SK-N-SH (cell line): ENCODE measurements around the gene TCEA3. TPM values are rescaled to one million over a fixed set of nuclear protein-coding genes. Genes with fewer than 3 reads are reported as not detected.
A peak's percentile ranks its signal among the peaks of the same experiment; 100 is the strongest.

ENCODE experiments used
- CTCF ChIA-PET: fragments of 300-600, 350-600 bp; formaldehyde crosslinking; extraction: SDS; loops from one replicate; lab custom pipeline; 2021; lab: Yijun Ruan, JAX
- POLR2A ChIA-PET: fragments of 350-600 bp; sonication (Branson Sonifier 250); formaldehyde crosslinking; extraction: SDS; loops from one replicate; lab custom pipeline; 2020; ENCODE audit warnings: antibody characterized with exemption, inconsistent platforms; lab: Yijun Ruan, JAX
- DNase-seq: peaks from one replicate; pipeline ENCODE4 v3.0.0; 2012
- H2AFZ ChIP-seq: fragments of 200-600 bp; sonication (generic); 2 replicates; pipeline ENCODE4 v1.8.1; 2016; ENCODE audit warnings: antibody characterized with exemption, mild to moderate bottlenecking, low read depth
- H3F3A ChIP-seq: fragments of 200-600 bp; sonication (generic); replicated peaks from 2 replicates; pipeline ENCODE3; 2016; ENCODE audit warnings: antibody characterized with exemption, mild to moderate bottlenecking; ENCODE audit not compliant: insufficient read depth
- H3K27ac ChIP-seq, 2 experiments: fragments of 200-500 bp in 1 of 2; fragments of 200-600 bp in 1 of 2; sonication (Bioruptor generic) in 1 of 2; sonication (generic), shearing (Covaris generic) in 1 of 2; 2 replicates each; pipeline versions ENCODE4 v1.5.1 to v1.6.1; 2014 to 2016; ENCODE audit warnings: low read depth in 2 of 2, inconsistent platforms in 1 of 2, low read length in 1 of 2, mild to moderate bottlenecking in 1 of 2, mixed read lengths in 1 of 2
- H3K27me3 ChIP-seq: fragments of 200-600 bp; sonication (generic), shearing (Covaris generic); 2 replicates; pipeline ENCODE4 v1.6.1; 2016; ENCODE audit warnings: mixed run types; ENCODE audit not compliant: insufficient read depth
- H3K36me3 ChIP-seq, 2 experiments: fragments of 200-500 bp in 1 of 2; fragments of 200-600 bp in 1 of 2; sonication (Bioruptor generic) in 1 of 2; sonication (generic) in 1 of 2; replicated peaks in 1 of 2; 2 replicates each; pipeline versions ENCODE3 to v1.5.1; 2014 to 2016; ENCODE audit warnings: low read length in 1 of 2, mild to moderate bottlenecking in 1 of 2; ENCODE audit not compliant: insufficient read depth in 2 of 2, control insufficient read depth in 1 of 2
- H3K4me1 ChIP-seq, 2 experiments: fragments of 200-500 bp in 1 of 2; fragments of 200-600 bp in 1 of 2; sonication (Bioruptor generic) in 1 of 2; sonication (generic), shearing (Covaris generic) in 1 of 2; 2 replicates each; pipeline versions ENCODE4 v1.5.1 to v1.6.1; 2014 to 2016; ENCODE audit warnings: low read depth in 1 of 2, low read length in 1 of 2, mixed run types in 1 of 2; ENCODE audit not compliant: insufficient read depth in 2 of 2, control insufficient read depth in 1 of 2
- H3K4me2 ChIP-seq: fragments of 200-600 bp; sonication (generic), shearing (Covaris generic); 2 replicates; pipeline ENCODE4 v1.6.1; 2017; ENCODE audit warnings: mixed run types
- H3K4me3 ChIP-seq, 2 experiments: fragments of 200-500 bp in 1 of 2; fragments of 200-600 bp in 1 of 2; sonication (Bioruptor generic) in 1 of 2; sonication (generic), shearing (Covaris generic) in 1 of 2; 2 replicates each; pipeline versions ENCODE4 v1.5.1 to v1.8.1; 2014 to 2016; ENCODE audit warnings: low read depth in 2 of 2, inconsistent platforms in 1 of 2, low read length in 1 of 2, mild to moderate bottlenecking in 1 of 2, mixed read lengths in 1 of 2, moderate library complexity in 1 of 2
- H3K79me2 ChIP-seq: fragments of 200-600 bp; sonication (generic); 2 replicates; pipeline ENCODE4 v1.8.1; 2017; ENCODE audit warnings: mild to moderate bottlenecking; ENCODE audit not compliant: insufficient read depth
- H3K9ac ChIP-seq: fragments of 200-600 bp; sonication (generic); 2 replicates; pipeline ENCODE4 v1.6.1; 2017; ENCODE audit warnings: mixed run types
- H3K9me2 ChIP-seq: fragments of 200-600 bp; sonication (generic); 2 replicates; pipeline ENCODE4 v1.6.1; 2017; ENCODE audit warnings: mixed run types
- H3K9me3 ChIP-seq: fragments of 200-600 bp; sonication (generic); 2 replicates; pipeline ENCODE4 v1.6.1; 2017; ENCODE audit warnings: mixed run types, mild to moderate bottlenecking, moderate library complexity
- H4K20me1 ChIP-seq: fragments of 200-600 bp; sonication (generic); 2 replicates; pipeline ENCODE4 v1.6.1; 2017; ENCODE audit warnings: mild to moderate bottlenecking, mixed run types; ENCODE audit not compliant: insufficient read depth
- ELF1 ChIP-seq: IDR thresholded peaks from 2 replicates; pipeline ENCODE4 v1.4.0; 2012
- EP300 ChIP-seq, 2 experiments: IDR thresholded peaks; 2 replicates each; pipeline versions ENCODE4 v1.4.0 to v1.6.1; 2012; ENCODE audit warnings: borderline replicate concordance in 1 of 2, low read depth in 1 of 2, low read length in 1 of 2
- FOSL2 ChIP-seq: IDR thresholded peaks from 2 replicates; pipeline ENCODE4 v1.4.0; 2012; ENCODE audit warnings: low read depth, mild to moderate bottlenecking, moderate library complexity, borderline replicate concordance
- FOXM1 ChIP-seq: IDR thresholded peaks from 2 replicates; pipeline ENCODE4 v1.4.0; 2012; ENCODE audit warnings: low read depth, mild to moderate bottlenecking
- GABPA ChIP-seq: IDR thresholded peaks from 2 replicates; pipeline ENCODE4 v1.4.0; 2012; ENCODE audit warnings: low read depth, mild to moderate bottlenecking
- GATA2 ChIP-seq: sonication (generic); formaldehyde crosslinking; IDR thresholded peaks from 2 replicates; pipeline ENCODE4 v1.5.0; 2020; ENCODE audit warnings: mild to moderate bottlenecking, missing genetic modification reagents
- JUND ChIP-seq: IDR thresholded peaks from 2 replicates; pipeline ENCODE4 v1.4.0; 2012
- MEF2A ChIP-seq: IDR thresholded peaks from 2 replicates; pipeline ENCODE4 v1.4.0; 2012; ENCODE audit warnings: low read depth, borderline replicate concordance
- MXI1 ChIP-seq: IDR thresholded peaks from 2 replicates; pipeline ENCODE4 v1.6.1; 2012; ENCODE audit warnings: mild to moderate bottlenecking, low read depth, low read length, improper control_type of control experiment
- NFIC ChIP-seq: IDR thresholded peaks from 2 replicates; pipeline ENCODE4 v1.4.0; 2012; ENCODE audit warnings: borderline replicate concordance
- NRF1 ChIP-seq: IDR thresholded peaks from 2 replicates; pipeline ENCODE4 v1.6.1; 2012; ENCODE audit warnings: low read depth, mild to moderate bottlenecking, low read length
- POLR2AphosphoS5 ChIP-seq: IDR thresholded peaks from 2 replicates; pipeline ENCODE4 v1.6.1; 2012; ENCODE audit warnings: low read depth, low read length
- RAD21 ChIP-seq: IDR thresholded peaks from 2 replicates; pipeline ENCODE4 v1.6.1; 2012; ENCODE audit warnings: mild to moderate bottlenecking, low read length
- RCOR1 ChIP-seq: fragments of 150-350 bp; IDR thresholded peaks from 2 replicates; pipeline ENCODE4 v1.6.1; 2017; ENCODE audit warnings: antibody characterized with exemption, low read length
- RFX5 ChIP-seq: IDR thresholded peaks from 2 replicates; pipeline ENCODE4 v1.6.1; 2012; ENCODE audit warnings: mild to moderate bottlenecking, improper control_type of control experiment, low read length
- RXRA ChIP-seq: IDR thresholded peaks from 2 replicates; pipeline ENCODE4 v1.4.0; 2012; ENCODE audit warnings: low read depth, mild to moderate bottlenecking, borderline replicate concordance
- SIN3A ChIP-seq: IDR thresholded peaks from 2 replicates; pipeline ENCODE4 v1.6.1; 2012; ENCODE audit warnings: low read depth, mild to moderate bottlenecking, low read length, moderate library complexity, borderline replicate concordance
- SMC3 ChIP-seq: IDR thresholded peaks from 2 replicates; pipeline ENCODE4 v1.6.1; 2012; ENCODE audit warnings: low read depth, low read length, improper control_type of control experiment
- TAF1 ChIP-seq: IDR thresholded peaks from 2 replicates; pipeline ENCODE4 v1.6.1; 2012; ENCODE audit warnings: low read depth, mild to moderate bottlenecking, low read length, moderate library complexity, borderline replicate concordance
- TCF12 ChIP-seq: IDR thresholded peaks from 2 replicates; pipeline ENCODE4 v1.4.0; 2012
- TEAD4 ChIP-seq: IDR thresholded peaks from 2 replicates; pipeline ENCODE4 v1.4.0; 2012; ENCODE audit warnings: mild to moderate bottlenecking, borderline replicate concordance; ENCODE audit not compliant: insufficient read depth
- YY1 ChIP-seq: IDR thresholded peaks from 2 replicates; pipeline ENCODE4 v1.4.0; 2012; ENCODE audit warnings: low read depth, mild to moderate bottlenecking
- WGBS: methylation state at CpG from one replicate; pipeline ENCODE4 v1.1.6; 2017; ENCODE audit warnings: low lambda C conversion rate; 5-methylcytosine and 5-hydroxymethylcytosine counted together
- polyA plus RNA-seq, 3 experiments: library from polyadenylated mRNA; depleted of rRNA; stranded (reverse); fragments of >200 nt; gene quantifications; 2 replicates each; pipeline ENCODE4 v1.2.3, GENCODE V29; 2012
- TF ChIP-seq, protein P1 (sequence below): IDR thresholded peaks from 2 replicates; pipeline ENCODE4 v1.4.0; 2012; ENCODE audit warnings: low read depth
- TF ChIP-seq, protein P2 (sequence below): IDR thresholded peaks from 2 replicates; pipeline ENCODE4; 2012
- TF ChIP-seq, protein P3 (sequence below): fragments of 200-600 bp; sonication (generic); IDR thresholded peaks from 2 replicates; pipeline ENCODE4 v1.6.1; 2017; ENCODE audit warnings: antibody characterized with exemption, mild to moderate bottlenecking, moderate library complexity
- TF ChIP-seq, protein P4 (sequence below): fragments of 150-350 bp; IDR thresholded peaks from 2 replicates; pipeline ENCODE4 v1.6.1; 2016; ENCODE audit warnings: mild to moderate bottlenecking, low read depth, low read length
- TF ChIP-seq, protein P5 (sequence below): IDR thresholded peaks from 2 replicates; pipeline ENCODE4 v1.4.0; 2012; ENCODE audit warnings: low read depth, borderline replicate concordance

TCEA3 gene
- polyA plus RNA-seq, 1 of the 3 experiments (the other 2 are of a cell fraction), result 1.1 TPM

DNA sequence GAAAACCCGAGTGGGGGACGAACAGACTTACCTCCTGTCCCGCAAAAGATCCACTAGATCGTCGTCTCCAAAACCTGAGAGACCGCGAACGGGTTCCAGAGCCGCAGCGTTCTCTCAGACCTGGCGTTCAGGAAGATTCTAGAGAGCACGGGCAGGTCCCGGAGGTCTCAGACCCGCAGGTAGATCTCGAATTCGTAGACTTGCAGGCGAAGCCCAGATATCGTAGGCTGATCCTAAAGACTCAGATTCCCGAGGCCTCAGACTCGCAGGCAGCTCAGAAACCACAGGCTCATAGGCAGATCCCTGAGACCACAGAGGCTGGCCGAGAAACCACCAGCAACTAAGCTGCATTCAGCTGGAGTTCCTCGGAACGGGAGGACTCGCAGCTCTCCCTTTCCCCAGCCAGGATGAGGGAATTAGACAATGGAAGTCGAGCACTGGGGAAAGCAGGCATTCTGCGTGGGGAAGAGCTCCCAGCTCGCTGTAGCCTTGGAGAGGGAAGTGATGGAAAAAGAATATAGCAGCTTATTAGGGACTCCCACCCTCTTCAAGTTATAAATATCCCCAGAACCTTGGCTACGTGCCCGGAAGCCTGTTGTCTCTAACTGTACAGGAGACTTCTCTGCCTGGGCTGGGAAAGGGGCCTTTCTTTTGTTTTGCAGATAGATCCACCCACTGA is 55.1 kb downstream of the TCEA3 start, which contains the start of gene ZNF436:
Gene ZNF436 (minus strand): TSS at position 502 of the 679 bp plus-strand sequence. CDS start 1,831 bp downstream, outside the sequence.
- TF ChIP-seq, protein P1, sequence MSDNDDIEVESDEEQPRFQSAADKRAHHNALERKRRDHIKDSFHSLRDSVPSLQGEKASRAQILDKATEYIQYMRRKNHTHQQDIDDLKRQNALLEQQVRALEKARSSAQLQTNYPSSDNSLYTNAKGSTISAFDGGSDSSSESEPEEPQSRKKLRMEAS, result no peak
- peak; percentile 80 for TF ChIP-seq NFIC
- TF ChIP-seq YY1, result no peak
- TF ChIP-seq ELF1, result no peak
- TF ChIP-seq TAF1, result peak; percentile 52; the same call in 1 of the 2 replicates
- 0 out of 2 replicates have a peak, but pooled peaks have one; percentile 11 for TF ChIP-seq SMC3
- no peak for TF ChIP-seq GATA2
- TF ChIP-seq MXI1, result no peak
- no peak for TF ChIP-seq FOXM1
- TF ChIP-seq, protein P2, sequence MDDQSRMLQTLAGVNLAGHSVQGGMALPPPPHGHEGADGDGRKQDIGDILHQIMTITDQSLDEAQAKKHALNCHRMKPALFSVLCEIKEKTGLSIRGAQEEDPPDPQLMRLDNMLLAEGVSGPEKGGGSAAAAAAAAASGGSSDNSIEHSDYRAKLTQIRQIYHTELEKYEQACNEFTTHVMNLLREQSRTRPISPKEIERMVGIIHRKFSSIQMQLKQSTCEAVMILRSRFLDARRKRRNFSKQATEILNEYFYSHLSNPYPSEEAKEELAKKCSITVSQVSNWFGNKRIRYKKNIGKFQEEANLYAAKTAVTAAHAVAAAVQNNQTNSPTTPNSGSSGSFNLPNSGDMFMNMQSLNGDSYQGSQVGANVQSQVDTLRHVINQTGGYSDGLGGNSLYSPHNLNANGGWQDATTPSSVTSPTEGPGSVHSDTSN, result 0 out of 2 replicates have a peak, but pooled peaks have one; percentile 11
- no peak; the same call in 1 of the 2 replicates for TF ChIP-seq TCF12
- no peak for TF ChIP-seq RFX5
- peak in 1 of 2 experiments; percentile 67; a peak in 2 of 4 replicates for TF ChIP-seq EP300 (IDR thresholded peaks at IDR 0.05; ENCODE audit: borderline replicate concordance in 1 of 2, low read depth in 1 of 2, low read length in 1 of 2)
- TF ChIP-seq SIN3A, result no peak
- TF ChIP-seq, protein P3, sequence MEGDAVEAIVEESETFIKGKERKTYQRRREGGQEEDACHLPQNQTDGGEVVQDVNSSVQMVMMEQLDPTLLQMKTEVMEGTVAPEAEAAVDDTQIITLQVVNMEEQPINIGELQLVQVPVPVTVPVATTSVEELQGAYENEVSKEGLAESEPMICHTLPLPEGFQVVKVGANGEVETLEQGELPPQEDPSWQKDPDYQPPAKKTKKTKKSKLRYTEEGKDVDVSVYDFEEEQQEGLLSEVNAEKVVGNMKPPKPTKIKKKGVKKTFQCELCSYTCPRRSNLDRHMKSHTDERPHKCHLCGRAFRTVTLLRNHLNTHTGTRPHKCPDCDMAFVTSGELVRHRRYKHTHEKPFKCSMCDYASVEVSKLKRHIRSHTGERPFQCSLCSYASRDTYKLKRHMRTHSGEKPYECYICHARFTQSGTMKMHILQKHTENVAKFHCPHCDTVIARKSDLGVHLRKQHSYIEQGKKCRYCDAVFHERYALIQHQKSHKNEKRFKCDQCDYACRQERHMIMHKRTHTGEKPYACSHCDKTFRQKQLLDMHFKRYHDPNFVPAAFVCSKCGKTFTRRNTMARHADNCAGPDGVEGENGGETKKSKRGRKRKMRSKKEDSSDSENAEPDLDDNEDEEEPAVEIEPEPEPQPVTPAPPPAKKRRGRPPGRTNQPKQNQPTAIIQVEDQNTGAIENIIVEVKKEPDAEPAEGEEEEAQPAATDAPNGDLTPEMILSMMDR, result no peak
- peak; percentile 80 for TF ChIP-seq POLR2AphosphoS5
- 0 out of 2 replicates have a peak, but pooled peaks have one; percentile 2 for TF ChIP-seq RAD21
- no peak for TF ChIP-seq NRF1
- TF ChIP-seq RCOR1, result peak; percentile 21; the same call in 1 of the 2 replicates
- TF ChIP-seq MEF2A, result 0 out of 2 replicates have a peak, but pooled peaks have one; percentile 39
- TF ChIP-seq JUND, result no peak
- TF ChIP-seq FOSL2, result no peak
- TF ChIP-seq TEAD4, result no peak
- TF ChIP-seq, protein P4, sequence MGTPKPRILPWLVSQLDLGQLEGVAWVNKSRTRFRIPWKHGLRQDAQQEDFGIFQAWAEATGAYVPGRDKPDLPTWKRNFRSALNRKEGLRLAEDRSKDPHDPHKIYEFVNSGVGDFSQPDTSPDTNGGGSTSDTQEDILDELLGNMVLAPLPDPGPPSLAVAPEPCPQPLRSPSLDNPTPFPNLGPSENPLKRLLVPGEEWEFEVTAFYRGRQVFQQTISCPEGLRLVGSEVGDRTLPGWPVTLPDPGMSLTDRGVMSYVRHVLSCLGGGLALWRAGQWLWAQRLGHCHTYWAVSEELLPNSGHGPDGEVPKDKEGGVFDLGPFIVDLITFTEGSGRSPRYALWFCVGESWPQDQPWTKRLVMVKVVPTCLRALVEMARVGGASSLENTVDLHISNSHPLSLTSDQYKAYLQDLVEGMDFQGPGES, result no peak
- TF ChIP-seq GABPA, result no peak
- TF ChIP-seq RXRA, result no peak
- TF ChIP-seq, protein P5, sequence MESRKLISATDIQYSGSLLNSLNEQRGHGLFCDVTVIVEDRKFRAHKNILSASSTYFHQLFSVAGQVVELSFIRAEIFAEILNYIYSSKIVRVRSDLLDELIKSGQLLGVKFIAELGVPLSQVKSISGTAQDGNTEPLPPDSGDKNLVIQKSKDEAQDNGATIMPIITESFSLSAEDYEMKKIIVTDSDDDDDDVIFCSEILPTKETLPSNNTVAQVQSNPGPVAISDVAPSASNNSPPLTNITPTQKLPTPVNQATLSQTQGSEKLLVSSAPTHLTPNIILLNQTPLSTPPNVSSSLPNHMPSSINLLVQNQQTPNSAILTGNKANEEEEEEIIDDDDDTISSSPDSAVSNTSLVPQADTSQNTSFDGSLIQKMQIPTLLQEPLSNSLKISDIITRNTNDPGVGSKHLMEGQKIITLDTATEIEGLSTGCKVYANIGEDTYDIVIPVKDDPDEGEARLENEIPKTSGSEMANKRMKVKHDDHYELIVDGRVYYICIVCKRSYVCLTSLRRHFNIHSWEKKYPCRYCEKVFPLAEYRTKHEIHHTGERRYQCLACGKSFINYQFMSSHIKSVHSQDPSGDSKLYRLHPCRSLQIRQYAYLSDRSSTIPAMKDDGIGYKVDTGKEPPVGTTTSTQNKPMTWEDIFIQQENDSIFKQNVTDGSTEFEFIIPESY, result no peak
- peak; percentile 72 for DNase-seq
- peaks cover 4% of the 10 kb centered on the region; the same call in 1 of the 2 replicates for H3K9me3 ChIP-seq
- H3K9ac ChIP-seq, result peak within 1 kb of the TSS; percentile 94
- H3K4me2 ChIP-seq, result peak within 1 kb of the TSS; percentile 98
- ChIA-PET CTCF (interaction anchor here (0.7 to 5.9 kb wide), 2 partner anchors 35 to 127 kb away, joined by 3 to 61 read pairs; no protein-coding TSS in a partner anchor), POLR2A (interaction anchor here (1.1 to 1.2 kb wide), 2 partner anchors 25 to 34 kb away, joined by 4 to 6 read pairs; partner anchors contain the start of gene HNRNPR)
- peaks cover 18 to 19% of the 10 kb centered on the region in 2 experiments for H3K36me3 ChIP-seq
- peaks cover 15% of the 10 kb centered on the region for H3F3A ChIP-seq
- no peaks in the 10 kb centered on the region for H3K9me2 ChIP-seq
- H3K27ac ChIP-seq, result peak within 1 kb of the TSS; percentile 92 to 99
- H4K20me1 ChIP-seq, result no peaks in the 10 kb centered on the region
- peaks cover 15 to 30% of the 10 kb centered on the region in 2 experiments for H3K4me1 ChIP-seq
- H3K79me2 ChIP-seq, result peaks cover 58% of the 10 kb centered on the region
- H2AFZ ChIP-seq, result peak within 1 kb of the TSS; percentile 98
- no peaks in the 10 kb centered on the region for H3K27me3 ChIP-seq
- 2% methylated on average over 25 of the region's 29 CpGs for WGBS
- peak within 1 kb of the TSS; percentile 94 to 97 for H3K4me3 ChIP-seq
